GM18507 (cell line): ENCODE measurements around the gene LSP1.

Experiments
- DNase-seq: peaks from one replicate; pipeline ENCODE4 v3.0.0; 2011; ENCODE audit warnings: low read depth; ENCODE audit not compliant: insufficient read length; ENCODE audit errors: extremely low spot score
- FAIRE-seq: peaks from 2 replicates; lab custom pipeline; 2011; peaks lifted over from hg19 to GRCh38; lab: Jason Lieb, UNC

Gene LSP1

GRCh38 chr11:1861435-1862411 is 8.8 kb downstream of the LSP1 start:
- FAIRE-seq (no peak), DNase-seq (no peak)

GRCh38 chr11:1862588-1863351 is 9.9 kb downstream of the LSP1 start:
- FAIRE-seq = no peak
- DNase-seq = no peak

GRCh38 chr11:1863352-1864216 is 10.7 kb downstream of the LSP1 start:
- FAIRE-seq = no peak
- DNase-seq = no peak

GRCh38 chr11:1864231-1864630 is 11.3 kb downstream of the LSP1 start:
- DNase-seq = no peak

GRCh38 chr11:1864831-1865665 is 12.2 kb downstream of the LSP1 start:
- FAIRE-seq = no peak
- DNase-seq = no peak

More at GRCh38 chr11:1864231-1864630, 11.3 kb downstream of the LSP1 start:
- no peak for FAIRE-seq

- DNase-seq (no peak), FAIRE-seq (no peak)
These were observed 13.3 kb downstream of the LSP1 start for GRCh38 chr11:1866226-1866625.

- FAIRE-seq (no peak), DNase-seq (no peak)
These were observed 13.9 kb downstream of the LSP1 start for GRCh38 chr11:1866776-1867175.

- no peak for FAIRE-seq
- no peak for DNase-seq
These were observed 14.5 kb downstream of the LSP1 start for GRCh38 chr11:1867381-1867780.

- no peak for DNase-seq
- no peak for FAIRE-seq
These were observed 15.3 kb downstream of the LSP1 start for GRCh38 chr11:1868056-1868635.

GRCh38 chr11:1868636-1869291 is 15.9 kb downstream of the LSP1 start:
- DNase-seq (no peak), FAIRE-seq (no peak)

- no peak for DNase-seq
- no peak for FAIRE-seq
These were observed 16.8 kb downstream of the LSP1 start for GRCh38 chr11:1869427-1870325.

GRCh38 chr11:1870326-1870696 is 17.4 kb downstream of the LSP1 start:
- no peak for DNase-seq
- no peak for FAIRE-seq

GRCh38 chr11:1870721-1871466 is 18.0 kb downstream of the LSP1 start:
- FAIRE-seq (no peak), DNase-seq (no peak)

- DNase-seq (no peak), FAIRE-seq (no peak)
These were observed 18.6 kb downstream of the LSP1 start for GRCh38 chr11:1871531-1871930.

GRCh38 chr11:1872267-1872985 is 19.5 kb downstream of the LSP1 start:
- no peak for FAIRE-seq

More at GRCh38 chr11:1872267-1872985, 19.5 kb downstream of the LSP1 start:
- no peak for DNase-seq
